HCT116 (cell line): ENCODE measurements around the gene RPL10L. TPM values are rescaled to one million over a fixed set of nuclear protein-coding genes. Genes with fewer than 3 reads are reported as not detected.

Source experiments
- ATAC-seq: fragments of 200-7000 bp; cut with Tn5 transposase; 2 replicates; pipeline ENCODE4 v1.9.1; 2020; ENCODE audit warnings: mild to moderate bottlenecking, moderate library complexity
- BruUV-seq: library from RNA; stranded (reverse); fragments of 400-500 nt; replicated peaks from 2 replicates; lab custom pipeline; 2021; lab: Mats Ljungman, UMichigan
- CTCF ChIA-PET: fragments of 300-600 bp; sonication (Branson Sonifier 250); formaldehyde crosslinking; loops from one replicate; lab custom pipeline; 2021; ENCODE audit warnings: antibody characterized with exemption; lab: Charles Lee
- POLR2A ChIA-PET: fragments of 300-600, 350-600 bp; sonication (Branson Sonifier 250); formaldehyde crosslinking; loops from one replicate; lab custom pipeline; 2021; ENCODE audit warnings: antibody characterized with exemption; lab: Charles Lee
- RAD21 ChIA-PET, 2 experiments: fragments of 300-600 bp; sonication (Branson Sonifier 250); formaldehyde crosslinking; loops; one replicate each; lab custom pipeline; 2023; ENCODE audit warnings: low total read pairs in 2 of 2; ENCODE audit not compliant: uncharacterized antibody in 2 of 2, unreplicated experiment in 2 of 2, low non-redundant PET in 1 of 2; lab: Charles Lee
- DNase-seq: peaks from one replicate; pipeline ENCODE4 v3.0.0-alpha.2; 2010; ENCODE audit warnings: low read depth, low spot score
- H2AFZ ChIP-seq: fragments of 200-600 bp; shearing (Covaris generic), sonication (generic); 2 replicates; pipeline ENCODE4 v1.6.1; 2017; ENCODE audit warnings: low read depth, mixed run types, mixed read lengths, antibody characterized with exemption, low read length; ENCODE audit not compliant: poor library complexity, severe bottlenecking
- H3K27ac ChIP-seq: 2 replicates; pipeline ENCODE4 v1.5.1; 2012; ENCODE audit warnings: low read depth, low read length
- H3K27me3 ChIP-seq: fragments of 200-600 bp; sonication (generic); 2 replicates; pipeline ENCODE4 v1.6.1; 2016; ENCODE audit warnings: mixed run types, low read length, mixed read lengths; ENCODE audit not compliant: insufficient read depth
- H3K36me3 ChIP-seq, 2 experiments: fragments of 200-500 bp in 1 of 2; fragments of 200-600 bp in 1 of 2; sonication (Bioruptor generic) in 1 of 2; sonication (generic) in 1 of 2; 2 replicates each; pipeline versions ENCODE4 v1.5.1 to v1.6.1; 2014 to 2016; ENCODE audit warnings: low read length in 2 of 2, inconsistent platforms in 1 of 2, mixed read lengths in 1 of 2, mixed run types in 1 of 2; ENCODE audit not compliant: insufficient read depth in 2 of 2, control insufficient read depth in 1 of 2
- H3K4me1 ChIP-seq, 2 experiments: fragments of 200-600 bp in 1 of 2; sonication (generic) in 1 of 2; 2 replicates each; pipeline versions ENCODE4 v1.5.1 to v1.6.1; 2012 to 2017; ENCODE audit warnings: low read length in 2 of 2, inconsistent platforms in 1 of 2, mild to moderate bottlenecking in 1 of 2, mixed read lengths in 1 of 2, mixed run types in 1 of 2, moderate library complexity in 1 of 2; ENCODE audit not compliant: insufficient read depth in 2 of 2, control insufficient read depth in 1 of 2
- H3K4me2 ChIP-seq: fragments of 200-600 bp; sonication (generic); 2 replicates; pipeline ENCODE4 v1.6.1; 2017; ENCODE audit warnings: mixed run types, low read length, mixed read lengths
- H3K4me3 ChIP-seq, 2 experiments: fragments of 200-600 bp in 1 of 2; sonication (generic) in 1 of 2; replicated peaks in 1 of 2; 2 replicates each; pipeline ENCODE4 v1.5.1; 2011 to 2016; ENCODE audit warnings: low read length in 2 of 2, control low read depth in 1 of 2, low read depth in 1 of 2, mild to moderate bottlenecking in 1 of 2, mixed read lengths in 1 of 2, mixed run types in 1 of 2
- H3K79me2 ChIP-seq: fragments of 200-600 bp; sonication (generic); 2 replicates; pipeline ENCODE4 v1.6.1; 2017; ENCODE audit warnings: mild to moderate bottlenecking, mixed run types, low read length, moderate library complexity, mixed read lengths; ENCODE audit not compliant: insufficient read depth
- H3K9ac ChIP-seq: fragments of 200-600 bp; sonication (generic); 2 replicates; pipeline ENCODE4 v1.6.1; 2016; ENCODE audit warnings: low read length, mixed read lengths
- H3K9me2 ChIP-seq: fragments of 200-600 bp; sonication (generic), shearing (Covaris generic); 2 replicates; pipeline ENCODE4 v1.6.1; 2017; ENCODE audit warnings: mixed run types, mild to moderate bottlenecking, moderate library complexity; ENCODE audit not compliant: insufficient read depth
- H3K9me3 ChIP-seq, 2 experiments: fragments of 200-500 bp in 1 of 2; fragments of 200-600 bp in 1 of 2; sonication (Bioruptor generic) in 1 of 2; sonication (generic) in 1 of 2; 2 replicates each; pipeline ENCODE4 v1.6.1; 2014 to 2017; ENCODE audit warnings: low read length in 2 of 2, mixed read lengths in 2 of 2, inconsistent platforms in 1 of 2, low read depth in 1 of 2, mild to moderate bottlenecking in 1 of 2, mixed run types in 1 of 2, moderate library complexity in 1 of 2; ENCODE audit not compliant: control insufficient read depth in 1 of 2, insufficient read depth in 1 of 2
- H4K20me1 ChIP-seq: fragments of 200-600 bp; sonication (generic), shearing (Covaris generic); 2 replicates; pipeline ENCODE4 v1.6.1; 2017; ENCODE audit warnings: mixed run types, mild to moderate bottlenecking, moderate library complexity; ENCODE audit not compliant: insufficient read depth
- EGR1 ChIP-seq: IDR thresholded peaks from 2 replicates; pipeline ENCODE4 v1.6.1; 2012; ENCODE audit warnings: low read depth
- EZH2phosphoT487 ChIP-seq: fragments of 200-600 bp; IDR thresholded peaks from 2 replicates; pipeline ENCODE4 v1.6.1; 2018; ENCODE audit warnings: antibody characterized with exemption, borderline replicate concordance
- POLR2A ChIP-seq: IDR thresholded peaks from 2 replicates; pipeline ENCODE4 v1.7.0; 2011; ENCODE audit warnings: borderline replicate concordance; ENCODE audit not compliant: insufficient read depth, insufficient read length; ENCODE audit errors: extremely low read depth
- POLR2AphosphoS5 ChIP-seq: IDR thresholded peaks from 2 replicates; pipeline ENCODE4 v1.6.1; 2011; ENCODE audit warnings: mild to moderate bottlenecking, low read depth, low read length, moderate library complexity
- RAD21 ChIP-seq: IDR thresholded peaks from 2 replicates; pipeline ENCODE4 v1.6.1; 2012; ENCODE audit warnings: low read depth, mild to moderate bottlenecking
- SIN3A ChIP-seq: IDR thresholded peaks from 2 replicates; pipeline ENCODE4 v1.6.1; 2012; ENCODE audit warnings: low read depth
- SRF ChIP-seq: IDR thresholded peaks from 2 replicates; pipeline ENCODE4 v1.6.1; 2012; ENCODE audit warnings: low read depth
- TCF7L2 ChIP-seq: IDR thresholded peaks from 2 replicates; pipeline ENCODE4 v1.7.0; 2011; ENCODE audit warnings: borderline replicate concordance, inconsistent platforms; ENCODE audit not compliant: insufficient read depth, insufficient read length; ENCODE audit errors: extremely low read depth
- YY1 ChIP-seq: IDR thresholded peaks from 2 replicates; pipeline ENCODE4 v1.6.1; 2011; ENCODE audit warnings: low read length, low read depth, moderate library complexity, mild to moderate bottlenecking; ENCODE audit not compliant: insufficient replicate concordance; ENCODE audit errors: extremely low read depth
- ZFX ChIP-seq: fragments of 450-650 bp; IDR thresholded peaks from 2 replicates; pipeline ENCODE4 v1.6.1; 2017
- intact Hi-C: fragments of 100-400 bp; cut with micrococcal nuclease; formaldehyde crosslinking; loops from 2 replicates; pipeline ENCODE4 v1.10.0; 2022
- total RNA-seq: library from RNA; stranded (reverse); gene quantifications from one replicate; pipeline ENCODE4 v1.2.1, GENCODE V29; 2021; ENCODE audit not compliant: unreplicated experiment
- TF ChIP-seq, protein P1 (sequence below): IDR thresholded peaks from 2 replicates; pipeline ENCODE4 v1.6.1; 2012
- TF ChIP-seq, protein P2 (sequence below): IDR thresholded peaks from 2 replicates; pipeline ENCODE4 v1.6.1; 2011; ENCODE audit warnings: mild to moderate bottlenecking, low read length, moderate library complexity; ENCODE audit not compliant: insufficient replicate concordance; ENCODE audit errors: extremely low read depth
- TF ChIP-seq, protein P3 (sequence below): IDR thresholded peaks from 2 replicates; pipeline ENCODE4 v1.6.1; 2012
- TF ChIP-seq, protein P4 (sequence below): IDR thresholded peaks from 2 replicates; pipeline ENCODE4 v1.6.1; 2012; ENCODE audit warnings: low read depth
- TF ChIP-seq, protein P5 (sequence below), 3 experiments: fragments of 200-600 bp in 1 of 3; sonication (generic) in 1 of 3; IDR thresholded peaks in 2 of 3; conservative IDR thresholded peaks in 1 of 3; 2 replicates each; pipeline ENCODE4 v1.5.1; 2012 to 2017; ENCODE audit warnings: low read depth in 2 of 3, low read length in 2 of 3, antibody characterized with exemption in 1 of 3, borderline replicate concordance in 1 of 3, control low read depth in 1 of 3, mild to moderate bottlenecking in 1 of 3, mixed read lengths in 1 of 3, mixed run types in 1 of 3, moderate library complexity in 1 of 3; ENCODE audit not compliant: insufficient read depth in 1 of 3

RPL10L gene
- total RNA-seq, 1 experiment from 2014 or later: not detected

DNA sequence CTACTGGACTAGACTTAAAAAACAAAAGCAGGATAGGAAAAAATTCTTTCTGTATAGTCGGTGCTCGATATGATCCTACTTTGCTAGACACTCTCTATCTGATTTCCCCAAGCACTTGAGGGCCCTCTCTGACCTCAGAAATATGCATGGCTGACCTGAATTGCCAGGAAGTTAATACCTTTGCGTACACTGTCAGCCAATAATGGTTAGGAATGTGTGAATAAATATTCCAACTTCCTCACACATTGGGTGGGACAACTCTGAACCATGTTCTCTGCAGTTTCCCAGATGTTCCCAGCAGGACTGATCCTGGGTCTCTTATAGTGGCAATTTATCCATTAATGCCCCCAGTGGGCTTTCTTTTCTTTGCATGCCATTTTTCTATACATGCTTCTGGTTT, 20.5 kb upstream of the RPL10L start:
- no peaks in the 10 kb centered on the region for H3K27me3 ChIP-seq
- TF ChIP-seq, protein P1, sequence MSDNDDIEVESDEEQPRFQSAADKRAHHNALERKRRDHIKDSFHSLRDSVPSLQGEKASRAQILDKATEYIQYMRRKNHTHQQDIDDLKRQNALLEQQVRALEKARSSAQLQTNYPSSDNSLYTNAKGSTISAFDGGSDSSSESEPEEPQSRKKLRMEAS: no peak
- TF ChIP-seq, protein P2, sequence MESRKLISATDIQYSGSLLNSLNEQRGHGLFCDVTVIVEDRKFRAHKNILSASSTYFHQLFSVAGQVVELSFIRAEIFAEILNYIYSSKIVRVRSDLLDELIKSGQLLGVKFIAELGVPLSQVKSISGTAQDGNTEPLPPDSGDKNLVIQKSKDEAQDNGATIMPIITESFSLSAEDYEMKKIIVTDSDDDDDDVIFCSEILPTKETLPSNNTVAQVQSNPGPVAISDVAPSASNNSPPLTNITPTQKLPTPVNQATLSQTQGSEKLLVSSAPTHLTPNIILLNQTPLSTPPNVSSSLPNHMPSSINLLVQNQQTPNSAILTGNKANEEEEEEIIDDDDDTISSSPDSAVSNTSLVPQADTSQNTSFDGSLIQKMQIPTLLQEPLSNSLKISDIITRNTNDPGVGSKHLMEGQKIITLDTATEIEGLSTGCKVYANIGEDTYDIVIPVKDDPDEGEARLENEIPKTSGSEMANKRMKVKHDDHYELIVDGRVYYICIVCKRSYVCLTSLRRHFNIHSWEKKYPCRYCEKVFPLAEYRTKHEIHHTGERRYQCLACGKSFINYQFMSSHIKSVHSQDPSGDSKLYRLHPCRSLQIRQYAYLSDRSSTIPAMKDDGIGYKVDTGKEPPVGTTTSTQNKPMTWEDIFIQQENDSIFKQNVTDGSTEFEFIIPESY: no peak
- no peak for TF ChIP-seq ZFX
- TF ChIP-seq TCF7L2: no peak
- TF ChIP-seq YY1: no peak
- TF ChIP-seq, protein P3, sequence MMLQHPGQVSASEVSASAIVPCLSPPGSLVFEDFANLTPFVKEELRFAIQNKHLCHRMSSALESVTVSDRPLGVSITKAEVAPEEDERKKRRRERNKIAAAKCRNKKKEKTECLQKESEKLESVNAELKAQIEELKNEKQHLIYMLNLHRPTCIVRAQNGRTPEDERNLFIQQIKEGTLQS: no peak
- TF ChIP-seq, protein P4, sequence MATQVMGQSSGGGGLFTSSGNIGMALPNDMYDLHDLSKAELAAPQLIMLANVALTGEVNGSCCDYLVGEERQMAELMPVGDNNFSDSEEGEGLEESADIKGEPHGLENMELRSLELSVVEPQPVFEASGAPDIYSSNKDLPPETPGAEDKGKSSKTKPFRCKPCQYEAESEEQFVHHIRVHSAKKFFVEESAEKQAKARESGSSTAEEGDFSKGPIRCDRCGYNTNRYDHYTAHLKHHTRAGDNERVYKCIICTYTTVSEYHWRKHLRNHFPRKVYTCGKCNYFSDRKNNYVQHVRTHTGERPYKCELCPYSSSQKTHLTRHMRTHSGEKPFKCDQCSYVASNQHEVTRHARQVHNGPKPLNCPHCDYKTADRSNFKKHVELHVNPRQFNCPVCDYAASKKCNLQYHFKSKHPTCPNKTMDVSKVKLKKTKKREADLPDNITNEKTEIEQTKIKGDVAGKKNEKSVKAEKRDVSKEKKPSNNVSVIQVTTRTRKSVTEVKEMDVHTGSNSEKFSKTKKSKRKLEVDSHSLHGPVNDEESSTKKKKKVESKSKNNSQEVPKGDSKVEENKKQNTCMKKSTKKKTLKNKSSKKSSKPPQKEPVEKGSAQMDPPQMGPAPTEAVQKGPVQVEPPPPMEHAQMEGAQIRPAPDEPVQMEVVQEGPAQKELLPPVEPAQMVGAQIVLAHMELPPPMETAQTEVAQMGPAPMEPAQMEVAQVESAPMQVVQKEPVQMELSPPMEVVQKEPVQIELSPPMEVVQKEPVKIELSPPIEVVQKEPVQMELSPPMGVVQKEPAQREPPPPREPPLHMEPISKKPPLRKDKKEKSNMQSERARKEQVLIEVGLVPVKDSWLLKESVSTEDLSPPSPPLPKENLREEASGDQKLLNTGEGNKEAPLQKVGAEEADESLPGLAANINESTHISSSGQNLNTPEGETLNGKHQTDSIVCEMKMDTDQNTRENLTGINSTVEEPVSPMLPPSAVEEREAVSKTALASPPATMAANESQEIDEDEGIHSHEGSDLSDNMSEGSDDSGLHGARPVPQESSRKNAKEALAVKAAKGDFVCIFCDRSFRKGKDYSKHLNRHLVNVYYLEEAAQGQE: no peak
- TF ChIP-seq SRF: no peak
- TF ChIP-seq, protein P5, sequence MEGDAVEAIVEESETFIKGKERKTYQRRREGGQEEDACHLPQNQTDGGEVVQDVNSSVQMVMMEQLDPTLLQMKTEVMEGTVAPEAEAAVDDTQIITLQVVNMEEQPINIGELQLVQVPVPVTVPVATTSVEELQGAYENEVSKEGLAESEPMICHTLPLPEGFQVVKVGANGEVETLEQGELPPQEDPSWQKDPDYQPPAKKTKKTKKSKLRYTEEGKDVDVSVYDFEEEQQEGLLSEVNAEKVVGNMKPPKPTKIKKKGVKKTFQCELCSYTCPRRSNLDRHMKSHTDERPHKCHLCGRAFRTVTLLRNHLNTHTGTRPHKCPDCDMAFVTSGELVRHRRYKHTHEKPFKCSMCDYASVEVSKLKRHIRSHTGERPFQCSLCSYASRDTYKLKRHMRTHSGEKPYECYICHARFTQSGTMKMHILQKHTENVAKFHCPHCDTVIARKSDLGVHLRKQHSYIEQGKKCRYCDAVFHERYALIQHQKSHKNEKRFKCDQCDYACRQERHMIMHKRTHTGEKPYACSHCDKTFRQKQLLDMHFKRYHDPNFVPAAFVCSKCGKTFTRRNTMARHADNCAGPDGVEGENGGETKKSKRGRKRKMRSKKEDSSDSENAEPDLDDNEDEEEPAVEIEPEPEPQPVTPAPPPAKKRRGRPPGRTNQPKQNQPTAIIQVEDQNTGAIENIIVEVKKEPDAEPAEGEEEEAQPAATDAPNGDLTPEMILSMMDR (IDR thresholded peaks at IDR 0.05 in 2 of 3, conservative IDR thresholded peaks at IDR 0.05 in 1 of 3; ENCODE audit: borderline replicate concordance in 1 of 3, insufficient read depth in 1 of 3, low read depth in 2 of 3, low read length in 2 of 3): no peak
- TF ChIP-seq SIN3A: no peak
- no peak for TF ChIP-seq RAD21
- TF ChIP-seq EZH2phosphoT487: no peak
- TF ChIP-seq POLR2AphosphoS5: no peak
- no peak for TF ChIP-seq POLR2A
- no peak for TF ChIP-seq EGR1
- H3K36me3 ChIP-seq: no peaks in the 10 kb centered on the region
- no peak overlapping the region for H3K9ac ChIP-seq
- DNase-seq (no peak), ATAC-seq (no peak)
- H4K20me1 ChIP-seq: no peaks in the 10 kb centered on the region
- H3K27ac ChIP-seq: no peak overlapping the region
- ChIA-PET RAD21 (no interaction called here), POLR2A (no interaction called here), CTCF (no interaction called here)
- H3K9me3 ChIP-seq: peaks cover 0 to 2% of the 10 kb centered on the region in 2 experiments; a peak in 1 of 4 replicates
- intact Hi-C loops: no loop called here
- no peak overlapping the region for H3K4me3 ChIP-seq
- H3K4me2 ChIP-seq: no peak overlapping the region
- no peaks in the 10 kb centered on the region for H3K4me1 ChIP-seq
- no peaks in the 10 kb centered on the region for H3K79me2 ChIP-seq
- no TSS peak for BruUV-seq
- no peaks in the 10 kb centered on the region for H3K9me2 ChIP-seq
- no peak overlapping the region for H2AFZ ChIP-seq
